ENCODE measurements around the gene ZNF667.

DNA sequence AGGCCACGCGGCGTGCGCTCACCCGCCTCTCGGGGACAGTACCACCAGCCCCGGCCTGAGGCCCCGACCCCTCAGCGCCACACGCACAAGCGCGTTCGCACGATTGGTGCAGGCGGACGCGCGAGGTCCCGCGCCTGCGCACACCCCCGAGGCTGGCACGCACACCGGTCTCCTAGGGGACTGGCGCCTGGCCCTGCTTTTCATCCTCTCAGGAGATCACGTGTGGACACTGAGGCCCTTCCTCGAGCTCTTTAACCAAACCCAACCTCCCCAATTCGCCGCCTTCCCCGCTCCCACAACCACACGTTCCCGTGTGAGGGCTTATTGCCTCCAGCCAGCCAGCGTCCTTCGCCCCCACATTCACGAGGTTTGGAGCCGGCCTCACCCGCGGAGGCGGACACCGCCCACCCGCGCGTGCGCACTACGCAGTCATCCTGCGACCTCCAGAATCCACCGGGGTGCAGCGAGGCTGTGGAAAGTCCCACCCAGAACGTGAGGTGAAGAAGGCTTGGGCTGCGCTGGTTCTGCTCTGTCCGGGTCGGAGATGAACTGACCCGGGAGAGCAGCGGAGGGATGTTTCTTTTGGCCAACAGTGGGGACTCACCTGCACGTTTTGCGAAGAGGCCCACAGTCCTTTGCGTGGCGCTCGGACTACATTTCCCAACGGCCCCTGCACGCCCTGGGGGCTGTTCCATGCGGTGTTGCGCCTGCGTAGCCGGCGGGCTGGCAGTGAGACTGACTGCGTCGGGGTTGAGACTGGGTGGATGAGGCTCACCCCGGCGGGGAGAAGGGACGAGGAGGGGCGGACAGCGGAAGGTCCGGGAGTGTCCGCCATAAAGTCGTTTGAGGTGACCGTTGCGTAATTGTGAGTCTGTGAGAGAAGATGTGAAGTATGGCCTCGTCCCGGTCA is 539 bp upstream of the ZNF667 start:
- TF ChIP-seq POLR2A (IDR thresholded peaks at IDR 0.05; ENCODE audit: low read length) = no peak
- no peak for TF ChIP-seq GATA1 (IDR thresholded peaks at IDR 0.05; ENCODE audit: low read depth, low read length)
